HG03095 (cell line): Measurements from ENCODE around the gene ZNF365.
"Not testable (repeated sequence)": the region's sequence is repeated elsewhere in the genome, so short reads cannot be mapped to it uniquely, and the experiment has no call there.

Source experiments
- ATAC-seq: cut with Tn5 transposase; IDR thresholded peaks from one replicate; pipeline ENCODE4 v1.9.1; 2021; ENCODE audit warnings: moderate library complexity; ENCODE audit not compliant: unreplicated experiment

Gene ZNF365

GRCh38 chr10:62377026-62377415 lies 2.9 kb downstream of the ZNF365 start:
- no peak for ATAC-seq

- ATAC-seq: no peak
Measured at GRCh38 chr10:62377966-62378365, 3.8 kb downstream of the ZNF365 start.

GRCh38 chr10:62378877-62379276 lies 4.7 kb downstream of the ZNF365 start:
- ATAC-seq: not testable (repeated sequence)

GRCh38 chr10:62379394-62379793 lies 5.2 kb downstream of the ZNF365 start:
- no peak for ATAC-seq

GRCh38 chr10:62380016-62380415 lies 5.8 kb downstream of the ZNF365 start:
- no peak for ATAC-seq

- ATAC-seq: no peak
Measured at GRCh38 chr10:62381385-62382102, 7.4 kb downstream of the ZNF365 start.

DNA sequence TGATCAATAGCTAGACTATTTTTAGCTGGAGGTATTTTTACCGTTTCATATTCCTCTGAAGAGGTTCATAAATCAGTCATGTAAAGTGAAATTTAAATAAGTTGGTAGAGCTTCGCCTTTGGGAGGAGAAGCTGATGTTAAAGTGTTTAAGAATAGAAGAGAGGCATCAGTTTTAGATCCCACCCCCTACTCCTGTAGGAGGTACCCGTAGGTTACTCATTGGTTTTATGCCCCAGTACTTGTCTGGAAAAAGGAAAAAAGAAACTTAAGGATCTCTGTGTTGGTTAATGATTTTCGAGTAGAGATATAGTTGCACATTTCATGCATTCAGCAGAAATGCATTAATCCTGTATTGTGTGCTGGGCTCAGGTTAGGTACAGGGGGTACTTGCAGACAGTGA lies 8.7 kb downstream of the ZNF365 start:
- ATAC-seq: no peak

DNA sequence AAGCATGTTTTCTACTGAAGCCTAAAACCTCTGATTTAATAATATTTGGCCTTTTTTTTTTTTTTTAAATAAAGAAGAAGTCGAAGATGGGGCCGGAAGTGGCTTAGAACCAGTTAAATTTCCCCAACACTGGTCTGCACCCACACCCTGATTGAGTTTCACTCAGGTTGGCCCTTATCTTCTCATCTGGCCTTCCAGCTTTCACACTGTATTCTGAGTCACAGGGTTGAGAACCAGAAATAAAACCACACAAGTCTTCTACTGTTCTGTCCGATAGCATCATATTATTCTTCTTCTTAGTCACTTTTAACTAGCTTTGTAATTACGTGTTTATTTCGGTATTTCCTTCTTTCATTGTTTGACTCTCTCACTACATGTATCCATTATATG lies 9.9 kb downstream of the ZNF365 start:
- ATAC-seq: no peak

- ATAC-seq: no peak
Measured at GRCh38 chr10:62384447-62385081, 10.4 kb downstream of the ZNF365 start.

DNA sequence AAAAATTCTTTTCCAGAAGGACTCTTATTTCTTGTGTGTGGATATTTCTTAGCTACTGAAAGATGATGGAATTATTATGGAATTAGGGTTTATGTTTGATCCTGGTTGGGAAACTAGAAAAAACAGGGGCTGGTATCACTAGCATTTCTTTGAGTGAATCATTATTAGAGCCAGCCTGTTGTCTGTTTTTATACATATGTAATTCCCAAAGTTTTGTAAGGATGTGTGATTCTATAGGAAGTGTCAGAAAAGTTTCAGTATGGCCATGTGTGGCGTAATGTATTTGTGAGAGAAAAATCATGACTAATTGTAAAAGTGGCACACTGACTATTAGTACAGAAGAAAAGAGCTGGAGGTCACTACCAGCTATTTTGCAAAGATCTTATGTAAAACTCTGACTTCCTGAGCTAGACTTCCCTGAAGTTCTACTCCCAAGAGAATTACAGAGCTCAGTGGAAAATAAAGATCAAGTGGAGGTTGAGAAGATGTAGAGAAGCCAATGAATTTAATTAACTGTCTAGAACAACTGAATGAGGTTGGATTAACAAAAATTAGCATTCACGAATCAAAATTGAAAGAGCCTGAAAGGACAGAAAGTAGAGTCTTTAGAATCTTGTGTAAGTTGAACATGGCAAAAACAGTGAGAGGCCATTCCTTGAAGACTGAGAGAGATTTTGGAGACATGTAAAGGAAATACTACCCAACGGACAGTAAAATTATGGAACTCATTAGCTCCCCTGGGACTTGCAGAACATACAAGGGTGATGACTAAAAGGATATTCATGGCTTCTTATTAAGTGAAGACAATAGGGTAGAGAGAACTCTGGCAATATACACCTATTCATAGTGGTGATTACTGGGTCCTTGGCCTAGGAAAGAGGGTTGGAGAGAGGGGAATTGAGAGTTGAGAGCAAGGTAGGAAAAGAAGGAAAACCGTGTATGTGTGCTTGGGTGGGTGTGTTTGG lies 12.5 kb downstream of the ZNF365 start:
- no peak for ATAC-seq

DNA sequence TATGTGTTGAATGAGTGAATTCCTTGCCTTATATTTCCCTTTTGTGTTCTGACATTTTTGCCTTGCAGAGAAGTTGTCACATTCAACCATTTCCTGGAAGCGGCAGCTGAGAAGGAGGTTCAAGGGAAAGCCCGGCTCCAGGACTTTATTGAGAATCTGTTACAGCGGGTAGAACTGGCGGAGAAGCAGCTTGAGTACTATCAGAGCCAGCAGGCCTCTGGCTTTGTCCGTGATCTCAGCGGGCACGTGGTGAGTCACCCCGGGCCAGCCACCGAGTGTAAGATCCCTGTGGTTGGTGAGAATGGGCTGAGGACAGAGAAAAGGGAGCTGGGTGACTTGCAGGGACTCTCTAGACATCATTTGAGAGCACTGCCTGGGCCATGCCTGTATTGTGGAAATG lies 14.2 kb downstream of the ZNF365 start:
- no peak for ATAC-seq

DNA sequence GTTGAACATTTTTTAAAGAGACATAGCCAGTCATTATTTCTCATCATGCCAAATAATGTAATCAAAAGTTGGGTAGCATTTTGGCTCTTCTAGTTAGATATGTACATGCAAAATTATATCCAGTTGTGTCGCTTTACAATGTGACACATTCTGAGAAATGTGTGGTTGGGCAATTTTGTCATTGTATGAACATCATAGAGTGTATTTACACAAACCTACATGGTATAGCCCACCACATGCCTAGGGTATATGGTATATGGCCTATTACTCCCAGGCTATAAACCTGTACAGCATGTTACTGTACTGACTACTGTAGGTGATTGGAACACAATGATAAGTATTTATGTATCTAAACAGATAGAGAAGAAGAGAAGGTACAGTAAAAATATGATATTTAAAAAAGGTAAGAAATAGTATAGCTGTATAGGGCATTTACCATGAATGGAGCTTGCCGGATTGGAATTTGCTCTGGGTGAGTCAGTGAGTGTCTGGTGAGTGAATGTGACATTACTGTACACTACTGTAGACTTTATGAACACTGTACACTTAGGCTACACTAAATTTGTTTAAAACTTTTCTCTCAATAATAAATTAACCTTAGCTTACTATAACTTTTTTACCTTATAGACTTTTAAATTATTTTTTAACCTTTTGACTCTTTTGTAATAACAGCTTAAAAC lies 16.5 kb downstream of the ZNF365 start:
- ATAC-seq: no peak

GRCh38 chr10:62393237-62393636 lies 19.1 kb downstream of the ZNF365 start:
- no peak for ATAC-seq

DNA sequence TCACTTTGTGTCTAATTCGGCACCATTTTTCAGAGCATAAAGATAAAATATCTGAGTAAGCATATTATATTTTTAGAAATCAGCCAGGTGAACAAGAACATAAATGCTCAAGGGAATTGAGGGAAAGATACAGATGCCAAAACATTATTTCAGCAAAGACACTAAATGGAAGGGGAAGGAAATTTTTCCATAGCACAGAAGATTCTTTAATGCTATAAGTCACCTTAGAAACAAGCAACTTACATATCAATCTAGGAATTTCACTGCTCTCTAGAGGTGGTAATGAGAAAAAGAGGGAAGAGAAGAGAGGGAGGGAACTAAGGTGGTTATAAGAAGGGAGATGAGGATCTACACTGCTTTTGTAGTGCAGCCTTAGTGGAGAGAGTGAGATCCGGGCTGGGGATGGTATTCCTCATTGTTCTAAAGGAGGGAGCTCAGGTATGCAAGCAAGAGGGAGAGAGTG lies 20.4 kb downstream of the ZNF365 start:
- ATAC-seq: no peak

DNA sequence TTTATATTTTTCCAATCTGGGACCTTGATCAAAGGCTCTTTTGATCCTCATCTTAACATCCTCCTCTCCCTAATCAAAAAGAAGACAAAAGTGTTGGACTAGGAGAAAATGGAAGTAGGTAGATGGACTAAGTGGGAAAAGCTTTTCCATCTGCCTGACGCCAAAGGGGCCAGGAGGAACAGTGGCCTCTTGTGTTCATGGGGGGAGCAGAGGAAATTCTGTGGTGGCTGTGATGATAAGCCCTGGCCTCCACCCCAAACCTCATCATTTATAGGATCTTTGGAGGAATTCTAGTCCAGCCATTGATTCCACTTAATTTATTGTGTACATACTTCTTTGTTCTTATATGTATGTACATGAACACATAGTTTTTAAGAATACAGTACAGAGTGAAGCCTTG lies 21.7 kb downstream of the ZNF365 start:
- ATAC-seq: no peak

DNA sequence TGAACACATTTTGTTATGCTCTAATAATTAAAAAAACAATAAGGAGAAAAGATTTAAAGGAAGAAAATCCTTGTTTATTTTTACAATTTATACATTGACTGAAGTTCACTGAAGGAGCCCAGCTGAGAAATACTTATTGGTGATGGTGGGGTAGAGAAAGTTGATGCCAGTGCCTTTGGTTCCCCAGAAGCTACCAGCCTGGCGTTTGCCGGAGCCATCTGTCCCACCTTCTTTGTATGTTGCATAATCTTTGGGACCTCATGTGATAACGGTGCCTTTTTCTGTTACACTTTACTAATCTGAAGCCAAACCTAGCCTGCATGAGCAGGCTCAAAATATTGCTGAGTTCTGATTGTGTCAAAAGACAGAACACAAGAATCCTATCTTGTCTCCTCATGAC lies 22.7 kb downstream of the ZNF365 start:
- ATAC-seq: no peak

GRCh38 chr10:62399211-62399610 lies 25.0 kb downstream of the ZNF365 start:
- no peak for ATAC-seq

DNA sequence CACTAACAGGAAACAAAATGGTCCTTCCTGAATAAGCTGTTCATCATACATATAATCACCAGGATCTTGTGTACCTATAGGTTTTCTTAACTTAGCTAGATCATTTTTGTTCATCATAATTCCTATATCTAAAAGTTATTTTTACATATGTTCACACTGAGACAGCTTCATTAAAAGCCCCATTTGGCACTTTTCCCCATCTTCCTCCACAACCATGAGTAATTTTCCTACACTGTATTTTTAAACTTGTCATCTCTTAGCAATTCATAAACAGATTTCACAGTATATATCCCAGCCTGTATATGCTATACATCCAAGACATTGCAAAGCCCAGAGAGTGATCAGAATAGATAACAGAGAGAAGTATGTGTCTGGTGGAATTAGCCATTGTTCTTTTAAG lies 28.3 kb downstream of the ZNF365 start:
- no peak for ATAC-seq

GRCh38 chr10:62410528-62410927 lies 36.4 kb downstream of the ZNF365 start:
- not testable (repeated sequence) for ATAC-seq

GRCh38 chr10:62410934-62411333 lies 36.8 kb downstream of the ZNF365 start:
- ATAC-seq: not testable (repeated sequence)

- ATAC-seq: no peak
Measured at GRCh38 chr10:62413048-62413447, 38.9 kb downstream of the ZNF365 start.
